ENCODE measurements around the gene SLC25A34.

SLC25A34 gene

DNA sequence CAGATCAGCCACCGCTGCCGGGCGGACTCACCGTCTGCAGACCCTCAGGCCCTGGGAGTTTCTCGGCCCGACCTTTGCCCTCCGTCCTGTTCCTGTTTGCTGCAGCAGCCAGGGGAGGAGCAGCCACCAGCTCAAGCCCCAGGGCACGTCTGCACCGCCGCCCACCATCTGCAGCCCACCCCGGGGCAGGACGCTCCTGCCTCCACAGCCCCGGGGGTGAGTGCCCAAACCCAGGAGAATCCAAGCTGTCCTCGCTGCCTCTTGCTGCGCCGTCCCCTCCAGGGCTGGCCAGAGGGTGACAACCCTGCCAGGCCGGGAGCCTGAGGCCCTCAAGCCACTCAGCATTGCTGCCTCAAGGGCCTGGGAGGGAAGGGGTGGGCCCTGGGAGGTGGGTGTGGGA lies 1.2 kb upstream of the SLC25A34 start:
- DNase-seq, result no peak

DNA sequence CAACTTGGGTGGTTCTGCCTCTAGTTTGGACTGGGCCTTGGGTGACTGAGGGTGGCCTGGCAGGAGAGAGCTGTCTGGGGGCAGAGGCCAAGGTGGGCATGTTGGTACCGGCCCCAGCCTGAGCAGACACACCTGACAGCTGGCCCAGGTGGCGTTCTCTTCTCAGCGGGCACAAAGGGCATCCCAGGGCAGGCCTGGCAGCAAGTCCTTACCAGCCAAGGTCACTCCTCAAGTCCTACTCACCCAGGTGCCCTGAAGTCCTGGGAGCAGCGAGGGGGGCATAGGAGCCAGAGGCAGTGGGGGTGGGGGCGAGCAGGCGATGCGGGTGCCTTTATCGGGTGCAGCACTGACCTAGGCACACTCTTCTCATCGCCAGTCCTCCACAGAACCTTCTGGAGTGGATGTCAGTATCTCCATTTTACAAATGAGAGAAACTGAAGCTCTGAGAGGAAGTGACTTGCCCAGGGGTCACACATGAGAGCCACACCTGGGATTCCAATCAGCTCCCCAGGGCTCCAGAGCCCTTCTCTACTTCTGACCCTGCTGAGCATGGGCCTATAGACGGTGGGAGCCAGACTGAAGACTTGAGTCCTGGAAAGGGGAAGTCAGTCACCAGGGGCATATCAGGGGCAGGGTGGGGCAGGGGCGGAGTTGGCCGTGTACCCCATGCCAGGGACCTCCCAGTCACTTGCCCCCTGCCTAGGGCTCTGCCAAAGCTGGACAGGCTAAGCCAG lies 587 bp upstream of the SLC25A34 start:
- no peak for DNase-seq

DNA sequence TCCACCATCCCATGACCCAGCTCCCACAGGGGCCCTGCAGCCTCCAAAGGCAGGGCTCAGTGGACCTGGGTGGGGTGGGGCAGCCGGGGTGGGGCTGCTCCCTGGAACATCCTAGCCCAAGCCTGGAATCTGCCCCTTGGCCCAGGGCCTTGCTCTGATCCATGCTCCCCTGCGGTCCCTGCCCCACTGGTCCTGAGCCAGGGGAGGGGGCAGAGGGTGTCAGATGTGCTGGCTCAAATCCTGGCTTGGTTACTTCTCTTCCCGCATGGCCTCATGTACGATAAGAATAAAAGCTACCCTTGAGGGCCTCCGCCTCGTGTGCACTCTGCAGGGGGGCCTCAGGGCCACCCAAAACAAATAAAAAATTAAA lies 819 bp downstream of the SLC25A34 start:
- DNase-seq, result no peak

DNA sequence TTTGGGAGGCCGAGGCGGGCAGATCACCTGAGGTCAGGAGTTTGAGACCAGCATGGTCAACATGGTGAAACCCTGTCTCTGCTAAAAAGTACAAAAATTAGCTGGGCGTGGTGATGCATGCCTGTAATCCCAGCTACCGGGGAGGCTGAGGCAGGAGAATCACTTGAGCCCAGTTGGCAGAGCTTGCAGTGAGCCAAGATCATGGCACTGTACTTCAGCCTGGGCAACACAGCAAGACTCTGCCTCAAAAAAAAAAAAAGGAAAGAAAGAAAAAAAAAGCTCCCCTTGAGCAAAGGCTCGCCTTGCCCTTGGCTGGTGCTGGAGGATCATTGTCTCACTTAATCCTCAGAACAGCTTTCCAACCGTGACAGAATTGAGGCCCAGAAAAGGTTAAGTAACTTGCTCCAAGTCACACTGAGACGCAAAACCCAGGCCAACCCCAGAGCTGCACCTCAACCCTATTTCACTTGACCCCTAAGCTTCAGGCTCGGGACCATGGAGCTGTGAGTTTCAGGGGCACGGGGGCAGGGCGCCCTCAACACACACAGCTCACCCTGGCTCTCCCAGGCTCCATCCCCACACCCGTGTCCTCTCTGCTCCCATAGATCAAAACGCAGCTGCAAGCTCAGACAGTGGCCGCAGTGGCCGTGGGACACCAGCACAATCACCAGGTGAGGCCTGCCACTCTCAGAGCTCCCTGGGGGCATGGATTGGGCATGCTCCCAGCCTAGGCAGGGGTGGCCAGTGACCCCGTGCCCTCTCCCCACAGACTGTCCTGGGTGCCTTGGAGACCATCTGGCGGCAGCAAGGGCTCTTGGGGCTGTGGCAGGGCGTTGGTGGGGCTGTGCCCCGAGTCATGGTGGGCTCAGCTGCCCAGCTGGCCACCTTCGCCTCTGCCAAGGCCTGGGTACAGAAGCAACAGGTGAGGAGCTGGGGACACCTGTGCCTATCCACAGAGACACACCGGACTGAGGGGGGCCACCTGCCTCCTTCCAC lies 1.6 kb downstream of the SLC25A34 start:
- DNase-seq, result no peak

DNA sequence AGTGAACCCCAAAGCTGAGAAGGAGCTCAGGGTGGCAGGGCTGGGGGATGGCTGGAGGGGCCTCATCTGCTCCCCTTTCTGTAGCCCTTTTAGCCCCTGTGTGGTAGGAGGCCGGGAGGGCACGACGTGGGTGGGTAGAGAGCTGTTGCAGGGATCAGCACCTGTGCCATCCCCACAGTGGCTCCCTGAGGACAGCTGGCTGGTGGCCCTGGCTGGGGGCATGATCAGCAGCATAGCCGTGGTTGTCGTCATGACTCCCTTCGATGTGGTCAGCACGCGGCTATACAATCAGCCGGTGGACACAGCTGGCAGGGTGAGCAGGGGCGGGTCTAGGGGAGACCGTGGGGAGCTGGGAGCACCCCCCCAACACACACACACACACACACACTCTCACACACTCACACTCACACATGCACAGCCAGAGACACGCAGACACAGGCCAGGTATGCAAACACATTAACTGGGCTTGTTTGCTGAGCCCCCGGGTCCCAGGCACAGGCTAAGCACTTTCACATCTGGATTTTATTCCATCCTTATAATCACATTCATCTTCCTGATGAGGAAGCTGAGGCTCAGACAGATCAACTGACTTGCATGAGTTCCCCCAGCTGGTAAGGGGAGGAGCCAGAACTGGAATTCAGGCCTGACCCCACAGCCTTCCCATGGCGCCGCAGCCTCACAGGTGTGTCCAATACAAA lies 2.5 kb downstream of the SLC25A34 start:
- no peak for DNase-seq

DNA sequence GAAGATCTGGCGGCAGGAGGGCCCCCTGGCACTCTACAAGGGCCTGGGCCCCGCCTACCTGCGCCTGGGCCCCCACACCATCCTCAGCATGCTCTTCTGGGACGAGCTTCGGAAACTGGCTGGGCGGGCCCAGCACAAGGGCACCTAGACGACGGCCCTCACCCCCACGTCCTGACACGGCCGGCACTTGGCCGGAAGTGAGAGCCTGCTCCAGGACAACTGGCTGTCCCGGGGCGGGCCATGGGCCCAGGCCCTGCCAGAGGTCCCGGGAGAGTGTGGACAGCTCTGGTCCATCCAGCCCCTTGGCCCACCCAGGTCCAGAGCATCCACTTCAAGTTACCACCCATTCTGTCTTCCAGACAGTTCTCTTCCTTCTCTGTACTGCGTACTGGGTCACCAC lies 3.2 kb downstream of the SLC25A34 start:
- DNase-seq, result no peak

DNA sequence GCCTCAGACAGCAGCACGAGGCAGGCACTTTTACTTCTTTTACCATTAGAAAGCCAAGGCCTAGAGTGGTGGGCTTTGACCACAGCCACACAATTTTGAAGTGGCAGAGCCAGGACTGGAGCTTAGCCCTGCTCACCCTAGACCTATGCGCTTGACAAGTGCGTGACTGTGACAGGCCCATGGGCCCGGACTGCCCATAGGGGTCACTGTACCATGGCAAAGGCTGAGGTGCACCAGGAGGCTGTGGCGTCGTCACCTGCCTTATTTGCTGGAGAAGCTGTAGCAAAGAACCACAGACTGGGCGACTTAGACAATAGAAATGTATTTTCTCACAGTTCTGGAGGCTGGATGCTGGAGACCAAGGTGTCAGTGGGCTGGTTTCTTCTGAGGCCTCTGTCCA lies 3.7 kb downstream of the SLC25A34 start:
- DNase-seq, result no peak

DNA sequence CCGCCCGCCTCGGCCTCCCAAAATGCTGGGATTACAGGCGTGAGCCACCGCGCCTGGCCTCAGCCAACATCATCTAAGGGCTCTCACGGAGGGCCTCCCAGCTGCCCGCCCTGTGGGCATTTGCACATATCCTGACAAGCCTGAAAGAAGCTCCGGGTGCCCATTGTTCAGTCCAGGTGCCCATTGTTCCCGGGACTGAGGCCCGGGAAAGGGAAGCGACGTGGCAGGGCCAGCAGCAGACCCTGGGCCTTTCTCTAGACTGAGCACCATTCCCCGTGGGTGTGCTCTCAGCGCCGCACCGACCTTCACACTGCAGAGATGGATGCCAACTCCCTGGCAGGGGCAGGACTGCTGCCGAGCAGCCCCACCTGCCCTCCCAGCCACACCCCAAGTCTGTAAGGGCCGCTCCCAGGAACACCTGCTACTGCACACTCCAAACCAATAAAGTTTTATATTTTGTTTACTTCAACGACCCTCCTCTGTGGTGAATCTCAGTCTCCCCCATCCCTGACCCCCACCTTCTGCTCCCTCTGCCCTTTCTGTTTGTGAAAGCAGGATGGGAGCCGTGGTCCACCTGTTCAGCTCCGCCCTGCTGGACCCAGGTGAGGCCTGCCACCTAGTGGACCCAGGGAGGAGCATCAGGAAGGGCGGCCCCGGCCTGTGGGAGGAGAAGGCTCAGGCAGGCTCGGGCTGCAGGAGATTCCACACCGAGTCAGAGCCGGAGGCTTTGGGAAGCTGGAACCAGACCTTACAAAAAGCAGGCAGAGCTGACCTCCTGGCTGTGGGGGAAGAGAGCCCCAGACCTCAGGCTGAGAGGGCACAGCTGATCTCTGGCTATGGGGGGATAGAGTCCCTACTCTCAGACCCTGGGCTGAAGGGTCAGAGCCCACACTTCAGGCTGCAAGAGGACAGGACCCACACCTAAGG lies 5.1 kb downstream of the SLC25A34 start:
- DNase-seq, result peak; percentile 88

DNA sequence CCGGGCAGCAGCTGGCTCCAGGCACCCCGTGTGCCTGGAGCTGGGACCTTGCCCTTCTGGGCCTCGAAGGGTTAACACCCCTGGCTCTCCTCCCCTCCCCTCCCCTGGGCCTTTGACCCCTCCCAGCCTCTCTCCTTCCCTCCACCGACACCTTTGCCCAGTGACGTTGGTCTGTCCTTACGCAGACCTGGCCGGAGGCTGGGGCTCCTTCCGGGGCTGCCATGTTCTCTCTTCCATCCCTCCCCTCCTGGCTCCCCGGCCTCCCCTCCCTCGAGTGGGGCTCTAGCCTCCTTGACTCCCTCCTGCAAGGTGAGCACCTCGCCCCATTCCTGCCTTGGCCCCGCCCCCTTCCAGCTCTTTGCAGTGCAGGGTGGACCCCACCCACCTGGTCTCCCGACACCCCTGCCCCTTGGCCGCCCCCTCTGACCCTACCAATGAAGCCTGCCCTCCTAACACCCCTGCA lies 6.3 kb downstream of the SLC25A34 start, which contains the start of gene TMEM82:
TSS of gene TMEM82 (plus strand) at position 161 of the 463 bp plus-strand sequence. CDS start at position 222, 61 bp downstream.
- no peak for DNase-seq

DNA sequence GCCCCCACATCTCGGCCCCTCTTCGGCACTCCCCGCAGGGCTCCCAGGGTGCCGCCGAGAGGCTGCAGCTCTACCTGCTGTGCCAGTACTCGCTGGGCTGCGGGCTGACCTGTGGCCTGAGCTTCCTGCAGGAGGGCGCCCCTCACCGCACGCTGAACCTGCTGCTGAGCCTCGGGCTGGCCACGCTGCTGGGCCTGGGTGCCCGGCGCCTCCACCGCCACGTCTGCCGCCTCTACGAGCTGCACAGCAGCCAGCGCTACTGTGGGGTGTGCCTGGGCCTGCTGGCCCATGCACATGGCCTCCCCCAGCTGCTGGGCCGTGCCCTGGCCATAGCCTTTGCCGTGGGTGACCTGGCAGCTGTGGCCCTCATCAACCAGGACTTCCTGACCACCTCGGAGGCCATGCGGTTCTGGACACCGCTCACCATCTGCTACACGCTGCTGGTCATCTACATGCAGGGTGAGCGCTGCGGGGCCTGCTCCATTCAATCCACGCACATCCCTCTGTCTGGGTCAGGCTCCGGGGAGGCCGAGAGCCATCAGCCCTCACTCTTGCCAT lies 8.1 kb downstream of the SLC25A34 start:
- DNase-seq, result no peak

DNA sequence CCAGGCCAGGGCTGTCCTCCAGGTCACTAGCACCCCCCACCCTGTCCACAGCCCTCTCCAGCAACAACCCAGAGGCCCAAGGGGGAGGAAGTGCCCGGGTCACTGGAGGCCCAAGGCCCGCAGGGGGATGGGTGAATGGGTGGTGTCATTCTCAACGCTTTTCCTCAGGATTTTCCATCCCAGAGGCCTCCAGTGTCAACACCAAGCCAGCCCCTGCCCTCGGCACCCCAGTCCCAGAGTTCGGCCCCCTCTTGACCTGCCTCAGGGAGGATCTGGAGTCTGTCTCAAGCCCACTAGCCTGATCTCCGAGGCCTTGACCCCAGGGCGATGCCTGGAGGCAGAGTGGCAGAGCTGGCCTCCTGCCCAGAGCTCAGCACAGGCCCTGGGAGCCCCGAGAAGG lies 11.3 kb downstream of the SLC25A34 start:
- DNase-seq, result no peak

DNA sequence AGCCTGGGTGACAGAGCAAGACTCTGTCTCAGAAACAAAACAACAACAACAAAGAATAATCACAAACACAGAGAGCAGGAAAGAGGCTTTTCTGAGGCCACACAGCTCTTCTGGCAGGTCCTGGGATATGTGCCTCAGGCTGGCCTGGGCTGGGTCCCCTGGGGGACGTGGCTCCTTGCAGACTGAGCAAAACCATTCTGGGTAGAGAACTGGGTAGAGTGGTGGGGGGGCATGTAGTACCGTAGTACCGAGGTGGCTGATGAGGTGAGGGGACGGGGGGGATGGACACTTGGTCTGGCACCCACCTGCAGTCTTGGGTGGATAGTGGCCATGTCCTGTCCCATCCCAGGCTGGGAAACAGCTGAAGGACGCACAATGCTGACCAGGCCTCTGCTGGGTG lies 12.2 kb downstream of the SLC25A34 start:
- no peak for DNase-seq

DNA sequence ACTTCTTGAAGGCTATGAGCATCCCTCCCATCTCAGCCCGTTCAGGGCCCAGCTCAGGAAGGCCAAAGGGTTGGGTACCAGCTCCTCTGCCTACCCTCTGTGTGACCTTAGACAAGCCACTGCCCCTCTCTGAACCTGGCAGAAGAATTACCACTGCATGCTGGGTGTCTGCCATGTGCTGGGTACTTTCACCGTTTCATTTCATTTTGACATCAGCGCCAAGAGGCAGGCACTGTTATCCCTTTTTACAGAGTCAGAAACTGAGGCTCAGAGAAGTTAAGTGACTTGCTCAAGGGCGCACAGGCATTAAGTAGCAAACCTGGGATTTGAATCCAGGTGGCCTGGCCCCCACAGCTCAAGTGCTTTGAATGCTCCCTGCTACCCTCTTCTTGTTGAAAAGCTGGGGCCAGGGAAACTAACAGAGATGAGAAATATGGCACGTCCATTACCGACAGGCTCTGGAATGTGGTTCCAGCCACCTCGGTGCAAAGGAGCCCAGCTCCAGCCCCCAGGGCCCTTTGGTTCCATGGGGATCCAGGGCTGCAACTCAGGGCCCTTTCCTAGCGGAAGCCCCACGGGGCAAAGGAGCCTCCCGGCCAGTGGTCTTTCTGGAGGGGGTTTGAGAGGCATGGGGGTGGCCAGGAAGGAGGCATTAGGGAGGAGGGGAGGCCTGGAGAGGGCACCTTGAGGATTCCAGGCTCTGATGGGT lies 12.8 kb downstream of the SLC25A34 start:
- no peak for DNase-seq

DNA sequence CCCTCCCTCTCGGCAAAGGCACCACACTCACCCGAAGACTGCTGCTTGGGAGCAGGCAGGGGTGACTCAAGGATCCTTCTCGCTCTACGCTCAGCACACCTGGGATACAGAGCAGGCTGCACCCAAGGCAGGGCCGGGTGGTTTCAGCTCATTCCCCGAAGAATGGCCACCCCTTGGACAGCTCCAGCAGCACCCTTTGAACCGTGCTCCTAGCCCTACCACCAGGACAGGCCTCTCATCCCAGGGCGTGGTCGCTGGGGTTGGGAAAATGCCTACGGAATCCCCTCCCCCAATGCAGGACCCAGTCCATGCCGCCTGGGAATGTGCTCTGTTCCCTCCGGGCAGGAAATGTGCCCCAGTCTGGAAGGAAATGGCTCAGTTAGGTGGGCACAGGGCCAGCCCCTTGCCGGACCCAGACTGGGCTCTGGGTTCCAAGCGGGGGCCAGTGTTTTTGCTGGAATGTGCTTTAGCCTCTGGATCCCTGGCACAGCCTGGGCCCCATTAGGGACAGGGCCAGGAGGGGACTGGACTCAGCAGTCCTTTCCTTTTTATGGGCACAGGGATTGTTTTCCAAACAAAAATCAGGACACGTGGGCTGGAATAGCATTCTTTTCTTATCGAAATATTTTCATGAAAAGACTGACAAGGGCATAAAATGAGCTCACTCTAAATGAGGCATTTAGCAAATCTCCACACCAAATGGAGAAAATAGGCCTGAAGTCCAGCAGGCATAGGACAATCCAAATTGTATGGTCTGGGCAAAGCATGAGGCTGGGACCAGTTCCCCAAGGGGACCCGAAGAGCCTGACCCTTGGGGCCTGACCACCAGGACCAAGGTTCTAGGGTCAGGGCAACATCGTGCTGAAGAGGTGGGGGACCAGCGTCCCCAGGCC lies 13.6 kb downstream of the SLC25A34 start:
- DNase-seq, result no peak

DNA sequence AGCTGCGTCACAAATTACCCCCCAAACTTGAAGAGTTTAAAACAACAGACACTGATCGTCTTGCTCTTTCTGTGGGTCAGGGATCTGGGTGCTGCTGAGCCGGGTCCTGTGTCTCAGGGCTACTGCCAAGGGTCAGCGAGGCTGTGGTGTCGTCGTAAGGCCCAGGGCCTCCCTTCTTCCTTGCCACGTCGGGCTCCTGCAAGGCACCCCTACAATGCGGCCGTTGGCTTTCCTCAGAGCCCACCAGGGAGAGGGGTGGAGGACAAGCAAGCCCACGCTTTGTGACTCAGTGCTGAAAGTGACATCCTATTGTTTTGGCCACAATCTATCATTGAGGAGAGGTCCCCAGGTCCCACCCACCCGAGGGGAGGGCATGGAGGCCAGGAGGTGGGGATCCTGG lies 14.9 kb downstream of the SLC25A34 start:
- DNase-seq, result no peak

DNA sequence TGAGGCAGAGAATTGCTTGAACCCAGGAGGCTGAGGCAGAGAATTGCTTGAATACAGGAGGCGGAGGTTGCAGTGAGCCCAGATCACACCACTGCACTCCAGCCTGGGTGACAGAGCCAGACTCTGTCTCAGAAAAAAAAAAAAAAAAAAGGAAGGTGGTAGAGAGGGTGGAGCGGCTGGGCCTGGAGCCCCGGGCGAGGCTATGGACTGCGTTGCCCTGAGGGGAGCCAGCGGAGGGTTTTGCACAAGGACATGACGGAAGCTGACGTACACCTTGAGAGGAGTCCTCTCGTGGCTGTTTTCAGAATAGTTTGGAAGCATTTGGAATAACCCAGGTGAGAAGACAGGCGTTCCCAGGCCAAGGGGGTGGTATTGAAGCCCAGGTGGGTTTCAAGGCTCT lies 15.7 kb downstream of the SLC25A34 start:
- DNase-seq, result no peak

DNA sequence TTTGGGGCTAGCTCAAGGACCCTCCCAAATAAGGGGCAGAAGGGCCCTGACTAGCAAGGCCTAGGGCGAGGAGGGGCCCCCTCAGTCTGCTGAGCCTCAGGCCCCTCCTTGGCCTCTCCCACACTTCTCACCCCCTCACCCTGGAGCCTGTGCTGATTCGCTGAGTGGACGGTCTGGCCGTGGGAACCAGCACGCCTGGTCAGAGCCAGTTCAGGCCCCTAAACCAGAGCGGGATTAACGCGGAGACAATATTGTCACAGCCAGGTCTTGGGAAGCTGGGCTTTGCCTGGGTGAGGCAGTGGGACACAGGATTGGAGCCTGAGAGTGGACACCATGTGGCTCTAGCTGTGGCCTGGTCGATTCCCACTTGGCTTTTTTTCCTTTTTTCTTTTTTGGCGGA lies 17.7 kb downstream of the SLC25A34 start:
- no peak for DNase-seq

DNA sequence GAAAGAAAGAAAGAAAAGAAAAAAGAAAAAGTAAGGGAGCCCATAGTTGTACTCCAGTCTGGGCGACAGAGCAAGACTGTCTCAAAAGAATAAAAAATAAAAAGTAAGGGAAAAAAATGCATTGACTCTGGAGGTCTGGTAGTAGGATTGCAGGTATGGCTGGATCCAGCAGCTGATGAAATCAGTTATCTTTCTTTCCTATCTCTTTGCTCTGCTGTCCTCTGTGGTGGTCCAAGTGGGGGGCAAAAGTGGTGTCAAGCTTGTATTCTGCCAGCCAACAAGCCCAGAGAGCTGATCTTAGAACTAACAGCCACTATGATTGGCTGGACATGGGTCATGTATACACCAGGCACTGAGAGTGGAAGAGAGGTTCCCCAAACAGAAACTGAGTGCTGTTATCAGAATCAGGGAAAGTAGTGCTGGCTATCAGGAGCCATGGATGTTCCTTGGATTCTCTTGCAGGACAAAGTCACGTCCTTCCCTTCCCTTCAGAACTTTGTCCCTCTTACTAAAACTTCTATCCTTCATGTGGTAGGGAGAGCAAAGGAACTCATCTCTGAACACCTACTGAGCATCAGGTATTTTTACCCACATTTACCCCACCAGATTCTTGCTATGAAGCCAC lies 19.1 kb downstream of the SLC25A34 start:
- DNase-seq, result no peak

DNA sequence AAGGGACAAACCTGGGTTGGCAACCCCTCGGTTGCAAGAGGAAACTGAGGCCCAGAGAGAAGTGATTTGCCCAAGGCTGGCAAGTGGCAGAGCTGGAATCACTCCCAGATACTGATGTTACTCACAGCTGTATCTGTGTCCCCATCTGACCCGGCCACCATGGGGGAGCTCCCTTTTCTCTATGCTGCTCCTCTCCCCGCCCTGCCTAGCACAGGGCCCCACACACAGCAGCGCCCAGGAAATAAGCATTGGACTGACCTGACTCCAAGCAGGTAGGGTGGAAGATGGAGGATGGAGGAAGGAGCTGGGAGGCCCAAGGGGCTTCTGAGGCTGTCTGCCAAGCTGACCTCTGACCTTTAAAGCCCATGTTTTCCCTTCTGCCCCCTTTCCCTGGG lies 19.6 kb downstream of the SLC25A34 start:
- no peak for DNase-seq

Measured in NCI-H1105 treated with DMSO at 0.1 percent for 48 hours (cell line).